Measurements from ENCODE around the gene ZNF850. TPM values are rescaled to one million over a fixed set of nuclear protein-coding genes. Genes with fewer than 3 reads are reported as not detected.

Gene ZNF850
- total RNA-seq, result 3.3 and 7.6 TPM in 2 replicates
- polyA plus RNA-seq, result 0.64 and 1.1 TPM in 2 replicates

DNA sequence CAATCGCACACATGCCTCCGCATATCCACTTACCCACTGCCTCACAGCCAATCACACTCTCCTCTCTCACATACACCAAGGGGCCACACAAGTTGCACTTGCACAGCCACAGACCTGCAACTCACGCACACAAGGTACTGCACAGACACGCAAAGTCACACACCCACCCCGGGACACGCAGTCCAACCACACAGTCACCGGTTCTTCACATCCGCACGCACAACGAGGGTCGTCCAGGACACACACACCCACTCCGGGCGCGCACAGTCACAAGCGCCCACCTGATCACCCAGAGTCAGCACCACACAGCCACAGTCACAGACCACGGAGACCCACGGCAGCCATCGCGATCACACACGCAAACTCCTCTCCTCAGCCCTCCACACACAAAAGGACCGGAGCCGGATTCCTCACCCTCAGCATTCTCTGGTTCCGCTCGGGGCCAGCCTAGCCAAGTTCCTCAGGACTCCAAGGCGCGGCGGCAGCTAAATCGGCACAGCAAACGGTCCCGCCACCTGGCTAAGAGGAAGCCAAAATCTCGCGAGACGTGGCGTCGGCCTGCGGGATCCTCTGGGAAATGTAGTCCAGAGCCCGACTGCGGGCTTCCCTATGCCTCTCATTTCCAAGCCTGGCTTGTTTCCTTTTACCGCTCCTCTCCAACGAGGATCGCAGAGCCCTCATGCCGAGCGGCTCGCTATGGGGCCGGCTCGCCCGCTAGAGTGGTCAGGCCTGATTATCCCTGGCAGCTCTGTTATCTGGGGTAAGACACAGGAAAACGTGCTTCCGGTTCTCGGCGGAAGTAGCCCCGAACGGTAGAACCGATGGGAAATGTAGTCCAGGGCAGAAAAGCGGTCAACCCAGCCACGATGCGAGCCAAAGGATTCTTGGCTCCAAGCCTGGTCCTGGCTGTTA lies at the start of gene ZNF850:
Gene ZNF850, minus strand, starts transcription at position 497 of the 912 bp plus-strand sequence. CDS start 10,201 bp downstream, outside the sequence.
- no peaks in the 10 kb centered on the region for H3K36me3 ChIP-seq (replicated peaks; ENCODE audit: insufficient read depth, low read depth)
- TF ChIP-seq EZH2 (IDR thresholded peaks at IDR 0.05; ENCODE audit: borderline replicate concordance) (no peak), EZH2phosphoT487 (IDR thresholded peaks at IDR 0.05; ENCODE audit: low read depth, severe bottlenecking, unreplicated experiment) (no peak)
- TF ChIP-seq, protein P1, sequence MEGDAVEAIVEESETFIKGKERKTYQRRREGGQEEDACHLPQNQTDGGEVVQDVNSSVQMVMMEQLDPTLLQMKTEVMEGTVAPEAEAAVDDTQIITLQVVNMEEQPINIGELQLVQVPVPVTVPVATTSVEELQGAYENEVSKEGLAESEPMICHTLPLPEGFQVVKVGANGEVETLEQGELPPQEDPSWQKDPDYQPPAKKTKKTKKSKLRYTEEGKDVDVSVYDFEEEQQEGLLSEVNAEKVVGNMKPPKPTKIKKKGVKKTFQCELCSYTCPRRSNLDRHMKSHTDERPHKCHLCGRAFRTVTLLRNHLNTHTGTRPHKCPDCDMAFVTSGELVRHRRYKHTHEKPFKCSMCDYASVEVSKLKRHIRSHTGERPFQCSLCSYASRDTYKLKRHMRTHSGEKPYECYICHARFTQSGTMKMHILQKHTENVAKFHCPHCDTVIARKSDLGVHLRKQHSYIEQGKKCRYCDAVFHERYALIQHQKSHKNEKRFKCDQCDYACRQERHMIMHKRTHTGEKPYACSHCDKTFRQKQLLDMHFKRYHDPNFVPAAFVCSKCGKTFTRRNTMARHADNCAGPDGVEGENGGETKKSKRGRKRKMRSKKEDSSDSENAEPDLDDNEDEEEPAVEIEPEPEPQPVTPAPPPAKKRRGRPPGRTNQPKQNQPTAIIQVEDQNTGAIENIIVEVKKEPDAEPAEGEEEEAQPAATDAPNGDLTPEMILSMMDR (IDR thresholded peaks at IDR 0.05; ENCODE audit: poor library complexity), result no peak
- no peaks in the 10 kb centered on the region for H3K4me1 ChIP-seq (ENCODE audit: insufficient read depth)
- peaks cover 33% of the 10 kb centered on the region for H3K79me2 ChIP-seq
- peak within 1 kb of the TSS; percentile 74 for H3K4me3 ChIP-seq
- no peaks in the 10 kb centered on the region for H3K9me3 ChIP-seq (ENCODE audit: low read depth)
- H4K20me1 ChIP-seq (ENCODE audit: insufficient read depth, poor library complexity, severe bottlenecking), result no peaks in the 10 kb centered on the region
- peak within 1 kb of the TSS; percentile 85 for H3K27ac ChIP-seq
- peak within 1 kb of the TSS; percentile 74 for H3K4me2 ChIP-seq
- peak within 1 kb of the TSS; percentile 70 for H2AFZ ChIP-seq
- H3K9me2 ChIP-seq (replicated peaks; ENCODE audit: insufficient read depth), result no peaks in the 10 kb centered on the region
- peak; percentile 96 for DNase-seq (ENCODE audit: low spot score)
- H3K27me3 ChIP-seq, result no peaks in the 10 kb centered on the region
- 2% methylated on average over 57 of the region's 57 CpGs for WGBS (ENCODE audit: low lambda C conversion rate, missing lambda C conversion rate)

DNA sequence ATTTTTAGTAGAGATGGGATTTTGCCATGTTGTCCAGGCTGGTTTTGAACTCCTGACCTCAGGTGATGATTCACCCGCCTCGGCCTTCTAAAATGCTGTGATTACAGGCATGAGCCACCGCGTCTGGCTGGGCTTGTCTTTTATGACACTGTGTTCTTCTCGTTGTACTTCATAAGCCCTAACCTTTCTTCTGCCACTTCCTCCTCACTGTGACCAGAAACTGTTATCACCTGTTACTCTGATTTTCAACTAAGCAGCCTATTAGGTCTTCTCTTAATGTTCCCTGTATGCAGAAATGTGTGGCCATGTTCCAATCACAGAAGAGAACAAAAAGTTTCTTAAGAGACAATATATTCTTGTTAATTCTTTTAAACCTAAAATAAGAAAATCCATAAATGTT lies 49.2 kb upstream of the ZNF850 start:
- Histone ChIP-seq H3K9me2 (replicated peaks; ENCODE audit: insufficient read depth) (no peaks in the 10 kb centered on the region), H3K36me3 (replicated peaks; ENCODE audit: insufficient read depth, low read depth) (peaks cover 46% of the 10 kb centered on the region)
- 99% methylated on average over 5 of the region's 5 CpGs for WGBS (ENCODE audit: low lambda C conversion rate, missing lambda C conversion rate)

DNA sequence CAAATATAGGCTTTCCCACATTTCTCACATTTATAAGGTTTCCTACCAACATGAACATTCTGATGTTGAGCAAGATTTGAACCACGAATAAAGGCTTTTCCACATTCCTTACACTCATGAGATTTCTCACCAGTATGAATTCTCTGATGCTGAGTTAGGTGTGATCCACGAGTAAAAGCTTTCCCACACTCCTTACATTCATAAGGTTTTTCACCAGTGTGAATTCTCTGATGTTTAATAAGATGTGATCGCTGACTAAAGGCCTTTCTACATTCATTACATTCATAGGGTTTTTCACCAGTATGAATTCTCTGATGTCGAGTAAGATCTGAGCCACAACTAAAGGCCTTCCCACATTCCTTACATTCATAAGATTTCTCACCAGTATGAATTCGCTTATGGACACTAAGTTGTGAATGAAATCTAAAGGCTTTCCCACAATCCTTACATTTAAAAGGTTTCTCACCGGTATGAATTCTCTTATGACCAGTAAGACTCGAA lies 46.6 kb upstream of the ZNF850 start:
- Histone ChIP-seq H3K4me2 (no peak overlapping the region), H3K27ac (no peak overlapping the region), H3K36me3 (replicated peaks; ENCODE audit: insufficient read depth, low read depth) (peaks cover 46% of the 10 kb centered on the region), H3K79me2 (no peaks in the 10 kb centered on the region), H4K20me1 (ENCODE audit: insufficient read depth, poor library complexity, severe bottlenecking) (no peaks in the 10 kb centered on the region), H3K27me3 (no peaks in the 10 kb centered on the region), H3K9me2 (replicated peaks; ENCODE audit: insufficient read depth) (no peaks in the 10 kb centered on the region), H3K4me1 (ENCODE audit: insufficient read depth) (no peaks in the 10 kb centered on the region), H3K4me3 (no peak overlapping the region), H2AFZ (no peak overlapping the region), H3K9me3 (ENCODE audit: low read depth) (peaks cover 89% of the 10 kb centered on the region)
- DNase-seq (ENCODE audit: low spot score), result no peak
- 99% methylated on average over 7 of the region's 7 CpGs for WGBS (ENCODE audit: low lambda C conversion rate, missing lambda C conversion rate)
- TF ChIP-seq EZH2phosphoT487 (IDR thresholded peaks at IDR 0.05; ENCODE audit: low read depth, severe bottlenecking, unreplicated experiment), result no peak
- TF ChIP-seq EZH2 (IDR thresholded peaks at IDR 0.05; ENCODE audit: borderline replicate concordance), result no peak
- TF ChIP-seq, protein P1 (IDR thresholded peaks at IDR 0.05; ENCODE audit: poor library complexity), result no peak

More for the DNA sequence above, 49.2 kb upstream of the ZNF850 start:
- Histone ChIP-seq H3K4me3 (peak overlapping the region; percentile 15), H3K4me2 (no peak overlapping the region), H4K20me1 (ENCODE audit: insufficient read depth, poor library complexity, severe bottlenecking) (no peaks in the 10 kb centered on the region), H3K4me1 (ENCODE audit: insufficient read depth) (no peaks in the 10 kb centered on the region), H3K27me3 (no peaks in the 10 kb centered on the region), H2AFZ (no peak overlapping the region), H3K79me2 (no peaks in the 10 kb centered on the region), H3K9me3 (ENCODE audit: low read depth) (peaks cover 85% of the 10 kb centered on the region), H3K27ac (no peak overlapping the region)
- no peak for TF ChIP-seq EZH2 (IDR thresholded peaks at IDR 0.05; ENCODE audit: borderline replicate concordance)
- TF ChIP-seq EZH2phosphoT487 (IDR thresholded peaks at IDR 0.05; ENCODE audit: low read depth, severe bottlenecking, unreplicated experiment), result no peak
- TF ChIP-seq, protein P1 (IDR thresholded peaks at IDR 0.05; ENCODE audit: poor library complexity), result no peak
- DNase-seq (ENCODE audit: low spot score), result no peak

All from hepatocyte (in vitro differentiated cells).